HepG2 (cell line): ENCODE results near the gene SNRPD2. TPM values are rescaled to one million over a fixed set of nuclear protein-coding genes. Genes with fewer than 3 reads are reported as not detected.
A peak's percentile ranks its signal among the peaks of the same experiment; 100 is the strongest.

Experiments
- HBP1 ChIP-seq: IDR thresholded peaks from 2 replicates; pipeline ENCODE4 v1.6.1; 2016; ENCODE audit warnings: low read depth, control low read depth
- HNF1A ChIP-seq, 2 experiments: sonication (generic) in 1 of 2; formaldehyde crosslinking in 1 of 2; IDR thresholded peaks; 2 replicates each; pipeline versions ENCODE4 v1.4.0 to v1.6.1; 2016 to 2020; ENCODE audit warnings: borderline replicate concordance in 1 of 2, low read depth in 1 of 2, mild to moderate bottlenecking in 1 of 2, missing genetic modification reagents in 1 of 2
- ZNF318 ChIP-seq: sonication (generic); formaldehyde crosslinking; IDR thresholded peaks from 2 replicates; pipeline ENCODE4 v1.4.0; 2020; ENCODE audit warnings: mild to moderate bottlenecking, missing genetic modification reagents
- ZNF34 ChIP-seq: sonication (generic); formaldehyde crosslinking; IDR thresholded peaks from 2 replicates; pipeline ENCODE4 v1.4.0; 2020; ENCODE audit warnings: mild to moderate bottlenecking, missing genetic modification reagents, borderline replicate concordance
- ZNF354B ChIP-seq: sonication (generic); formaldehyde crosslinking; IDR thresholded peaks from 2 replicates; pipeline ENCODE4 v1.8.0; 2022; ENCODE audit warnings: mild to moderate bottlenecking, missing genetic modification reagents
- ZNF737 ChIP-seq: sonication (generic); formaldehyde crosslinking; IDR thresholded peaks from 2 replicates; pipeline ENCODE4 v1.5.0; 2020; ENCODE audit warnings: missing genetic modification reagents, mild to moderate bottlenecking, borderline replicate concordance
- ZNF879 ChIP-seq: sonication (generic); formaldehyde crosslinking; IDR thresholded peaks from 2 replicates; pipeline ENCODE4 v1.8.1; 2023; ENCODE audit warnings: missing genetic modification reagents
- ZSCAN31 ChIP-seq: sonication (generic); formaldehyde crosslinking; IDR thresholded peaks from 2 replicates; pipeline ENCODE4 v1.5.0; 2020; ENCODE audit warnings: low read depth, mild to moderate bottlenecking, missing genetic modification reagents
- polyA plus RNA-seq, 8 experiments: library from polyadenylated mRNA; depleted of rRNA in 3 of 8; stranded (reverse) in 7 of 8; unstranded in 1 of 8; fragments of >200 nt; fragmentation: Illumina TruSeq in 4 of 8; extraction: Trizol in 4 of 8; gene quantifications; 2 replicates each; pipeline versions ENCODE4 v1.2.1 to v1.2.3, GENCODE V29; 2011 to 2016; ENCODE audit warnings: low read depth in 4 of 8, missing spikeins in 1 of 8, mixed read lengths in 1 of 8; ENCODE audit not compliant: insufficient read depth in 1 of 8
- total RNA-seq, 5 experiments: library from RNA; depleted of rRNA; stranded (reverse); fragments of >200 nt; fragmentation: Illumina TruSeq; extraction: Trizol; gene quantifications; 2 replicates each; pipeline ENCODE4 v1.2.3, GENCODE V29; 2016; ENCODE audit warnings: low read depth in 1 of 5
- TF ChIP-seq, protein P1 (sequence below): sonication (generic); formaldehyde crosslinking; IDR thresholded peaks from 2 replicates; pipeline ENCODE4 v1.4.0; 2020; ENCODE audit warnings: missing genetic modification reagents
- TF ChIP-seq, protein P2 (sequence below): sonication (generic); formaldehyde crosslinking; IDR thresholded peaks from 2 replicates; pipeline ENCODE4 v1.4.0; 2020; ENCODE audit warnings: mild to moderate bottlenecking, missing genetic modification reagents

Gene SNRPD2
- total and polyA plus RNA-seq, 2 of the 13 experiments (the other 11 are each of a cell fraction or from before 2014, with no cell fraction given) = 299 to 485 TPM

DNA sequence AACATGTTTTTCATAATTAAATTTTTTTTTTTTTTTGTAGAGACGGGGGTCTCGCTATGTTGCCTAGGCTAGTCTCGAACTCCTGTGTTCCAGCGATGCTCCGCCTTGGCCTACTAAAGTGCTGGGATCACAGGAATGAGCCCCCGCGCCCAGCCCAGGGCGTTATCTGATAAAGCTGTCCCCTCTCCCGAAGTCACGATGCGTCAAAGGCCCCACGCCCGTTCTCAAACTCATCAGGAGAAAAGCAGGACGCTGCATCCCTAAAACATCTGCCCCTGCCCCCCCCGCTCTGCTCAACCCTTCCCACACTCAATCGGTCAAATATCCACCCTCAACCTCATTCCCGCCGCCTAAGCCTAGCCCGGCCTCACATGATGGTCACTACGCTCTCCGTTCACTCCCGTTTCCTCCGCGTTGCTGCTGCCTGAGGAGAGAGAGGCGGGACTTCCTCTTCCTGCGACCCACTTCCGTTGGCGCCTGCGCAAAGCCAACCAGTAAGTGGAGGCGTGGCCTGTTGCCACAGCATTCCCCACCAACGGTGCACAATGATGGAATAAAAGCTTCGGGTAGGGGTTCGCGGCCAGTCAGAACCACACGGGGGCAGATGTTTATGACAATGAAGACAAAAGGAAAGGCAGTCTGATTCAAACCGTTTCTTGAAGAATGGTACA is at the start of gene SNRPD2 (continued):
- 0 out of 2 replicates have a peak, but pooled peaks have one; percentile 48 for TF ChIP-seq ZNF318 (CRISPR knock-in tag)
- TF ChIP-seq ZNF34 (CRISPR knock-in tag) = no peak
- TF ChIP-seq, protein P1, sequence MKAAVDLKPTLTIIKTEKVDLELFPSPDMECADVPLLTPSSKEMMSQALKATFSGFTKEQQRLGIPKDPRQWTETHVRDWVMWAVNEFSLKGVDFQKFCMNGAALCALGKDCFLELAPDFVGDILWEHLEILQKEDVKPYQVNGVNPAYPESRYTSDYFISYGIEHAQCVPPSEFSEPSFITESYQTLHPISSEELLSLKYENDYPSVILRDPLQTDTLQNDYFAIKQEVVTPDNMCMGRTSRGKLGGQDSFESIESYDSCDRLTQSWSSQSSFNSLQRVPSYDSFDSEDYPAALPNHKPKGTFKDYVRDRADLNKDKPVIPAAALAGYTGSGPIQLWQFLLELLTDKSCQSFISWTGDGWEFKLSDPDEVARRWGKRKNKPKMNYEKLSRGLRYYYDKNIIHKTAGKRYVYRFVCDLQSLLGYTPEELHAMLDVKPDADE (CRISPR knock-in tag) = no peak
- no peak for TF ChIP-seq ZNF354B (CRISPR knock-in tag)
- no peak for TF ChIP-seq HNF1A (IDR thresholded peaks at IDR 0.05; ENCODE audit: low read depth)
- TF ChIP-seq HNF1A (CRISPR knock-in tag; IDR thresholded peaks at IDR 0.05; ENCODE audit: borderline replicate concordance) = no peak; the same call in 1 of the 2 replicates
- peak; percentile 90 for TF ChIP-seq HBP1 (CRISPR knock-in tag)
- TF ChIP-seq, protein P2, sequence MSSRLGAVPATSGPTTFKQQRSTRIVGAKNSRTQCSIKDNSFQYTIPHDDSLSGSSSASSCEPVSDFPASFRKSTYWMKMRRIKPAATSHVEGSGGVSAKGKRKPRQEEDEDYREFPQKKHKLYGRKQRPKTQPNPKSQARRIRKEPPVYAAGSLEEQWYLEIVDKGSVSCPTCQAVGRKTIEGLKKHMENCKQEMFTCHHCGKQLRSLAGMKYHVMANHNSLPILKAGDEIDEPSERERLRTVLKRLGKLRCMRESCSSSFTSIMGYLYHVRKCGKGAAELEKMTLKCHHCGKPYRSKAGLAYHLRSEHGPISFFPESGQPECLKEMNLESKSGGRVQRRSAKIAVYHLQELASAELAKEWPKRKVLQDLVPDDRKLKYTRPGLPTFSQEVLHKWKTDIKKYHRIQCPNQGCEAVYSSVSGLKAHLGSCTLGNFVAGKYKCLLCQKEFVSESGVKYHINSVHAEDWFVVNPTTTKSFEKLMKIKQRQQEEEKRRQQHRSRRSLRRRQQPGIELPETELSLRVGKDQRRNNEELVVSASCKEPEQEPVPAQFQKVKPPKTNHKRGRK (CRISPR knock-in tag) = no peak
- TF ChIP-seq ZNF879 (CRISPR knock-in tag) = no peak
- no peak for TF ChIP-seq ZNF737 (CRISPR knock-in tag)
- 0 out of 2 replicates have a peak, but pooled peaks have one; percentile 29 for TF ChIP-seq ZSCAN31 (CRISPR knock-in tag)
